ENCODE measurements around the gene SYNPR.
"Not testable (repeated sequence)": the region's sequence is repeated elsewhere in the genome, so short reads cannot be mapped to it uniquely, and the experiment has no call there.

SYNPR gene

GRCh38 chr3:63278171-63279004 lies at the start of gene SYNPR:
Gene SYNPR (plus strand): TSS chr3:63278308.
- no peak for DNase-seq

- DNase-seq = no peak
Observed at GRCh38 chr3:63228677-63229076, 49.4 kb upstream of the SYNPR start.

GRCh38 chr3:63230146-63230545 lies 48.0 kb upstream of the SYNPR start:
- no peak for DNase-seq

GRCh38 chr3:63231643-63232042 lies 46.5 kb upstream of the SYNPR start:
- no peak for DNase-seq

GRCh38 chr3:63232764-63233396 lies 45.2 kb upstream of the SYNPR start:
- no peak for DNase-seq

- DNase-seq = no peak
Observed at GRCh38 chr3:63240381-63240902, 37.7 kb upstream of the SYNPR start.

- DNase-seq = no peak
Observed at GRCh38 chr3:63242124-63242523, 36.0 kb upstream of the SYNPR start.

- DNase-seq = no peak
Observed at GRCh38 chr3:63244486-63244885, 33.6 kb upstream of the SYNPR start.

GRCh38 chr3:63245726-63246241 lies 32.3 kb upstream of the SYNPR start:
- no peak for DNase-seq

- DNase-seq = no peak
Observed at GRCh38 chr3:63248015-63248414, 30.1 kb upstream of the SYNPR start.

GRCh38 chr3:63251499-63251898 lies 26.6 kb upstream of the SYNPR start:
- no peak for DNase-seq

GRCh38 chr3:63255819-63256218 lies 22.3 kb upstream of the SYNPR start:
- not testable (repeated sequence) for DNase-seq

- DNase-seq = no peak
Observed at GRCh38 chr3:63264716-63265115, 13.4 kb upstream of the SYNPR start.

- DNase-seq = no peak
Observed at GRCh38 chr3:63274359-63274758, 3.7 kb upstream of the SYNPR start.

- no peak for DNase-seq
Observed at GRCh38 chr3:63279005-63279841, 1.1 kb downstream of the SYNPR start.

- no peak for DNase-seq
Observed at GRCh38 chr3:63287610-63288009, 9.5 kb downstream of the SYNPR start.

- DNase-seq = no peak
Observed at GRCh38 chr3:63290686-63291085, 12.6 kb downstream of the SYNPR start.

GRCh38 chr3:63294332-63294731 lies 16.2 kb downstream of the SYNPR start:
- no peak for DNase-seq

- no peak for DNase-seq
Observed at GRCh38 chr3:63295356-63295755, 17.2 kb downstream of the SYNPR start.

- no peak for DNase-seq
Observed at GRCh38 chr3:63295806-63296205, 17.7 kb downstream of the SYNPR start.

GRCh38 chr3:63296249-63296648 lies 18.1 kb downstream of the SYNPR start:
- DNase-seq = no peak

- DNase-seq = no peak
Observed at GRCh38 chr3:63303238-63303637, 25.1 kb downstream of the SYNPR start.

- no peak for DNase-seq
Observed at GRCh38 chr3:63304421-63304820, 26.3 kb downstream of the SYNPR start.

Measured in activated T-cell treated with anti-CD3 and anti-CD28 coated beads, Interleukin-2, amount 50 U/mL, for 48 hours (primary cell).